ENCODE results near the gene RAP1GDS1.
A peak's percentile ranks its signal among the peaks of the same experiment; 100 is the strongest.
"Not testable (repeated sequence)": the region's sequence is repeated elsewhere in the genome, so short reads cannot be mapped to it uniquely, and the experiment has no call there.

Gene RAP1GDS1

GRCh38 chr4:98288671-98289070 is 27.5 kb downstream of the RAP1GDS1 start:
- not testable (repeated sequence) for DNase-seq (ENCODE audit: low read depth in 2 of 2)

GRCh38 chr4:98289375-98289774 is 28.2 kb downstream of the RAP1GDS1 start:
- DNase-seq (ENCODE audit: low read depth in 2 of 2), result no peak

GRCh38 chr4:98290511-98290910 is 29.3 kb downstream of the RAP1GDS1 start:
- DNase-seq (ENCODE audit: low read depth in 2 of 2), result no peak

GRCh38 chr4:98293104-98293887 is 32.1 kb downstream of the RAP1GDS1 start:
- peak in 1 of 2 donors; percentile 11 for DNase-seq (ENCODE audit: low read depth in 2 of 2)

- no peak for DNase-seq (ENCODE audit: low read depth in 2 of 2)
Measured at GRCh38 chr4:98298022-98298421, 36.8 kb downstream of the RAP1GDS1 start.

GRCh38 chr4:98300706-98301105 is 39.5 kb downstream of the RAP1GDS1 start:
- DNase-seq (ENCODE audit: low read depth in 2 of 2), result no peak

GRCh38 chr4:98305576-98305975 is 44.4 kb downstream of the RAP1GDS1 start:
- DNase-seq (ENCODE audit: low read depth in 2 of 2), result no peak

GRCh38 chr4:98310867-98311266 is 49.7 kb downstream of the RAP1GDS1 start:
- DNase-seq (ENCODE audit: low read depth in 2 of 2), result no peak

- DNase-seq (ENCODE audit: low read depth in 2 of 2), result no peak
Measured at GRCh38 chr4:98311656-98312055, 50.5 kb downstream of the RAP1GDS1 start.

GRCh38 chr4:98314791-98315565 is 53.8 kb downstream of the RAP1GDS1 start:
- DNase-seq (ENCODE audit: low read depth in 2 of 2), result no peak

- DNase-seq (ENCODE audit: low read depth in 2 of 2), result no peak
Measured at GRCh38 chr4:98318521-98318920, 57.3 kb downstream of the RAP1GDS1 start.

- DNase-seq (ENCODE audit: low read depth in 2 of 2), result no peak
Measured at GRCh38 chr4:98319021-98319420, 57.8 kb downstream of the RAP1GDS1 start.

- DNase-seq (ENCODE audit: low read depth in 2 of 2), result no peak
Measured at GRCh38 chr4:98326168-98326567, 65.0 kb downstream of the RAP1GDS1 start.

- no peak for DNase-seq (ENCODE audit: low read depth in 2 of 2)
Measured at GRCh38 chr4:98327694-98328093, 66.5 kb downstream of the RAP1GDS1 start.

GRCh38 chr4:98329879-98330640 is 68.9 kb downstream of the RAP1GDS1 start:
- not testable (repeated sequence) for DNase-seq (ENCODE audit: low read depth in 2 of 2)

GRCh38 chr4:98332017-98332416 is 70.8 kb downstream of the RAP1GDS1 start:
- DNase-seq (ENCODE audit: low read depth in 2 of 2), result no peak

- no peak for DNase-seq (ENCODE audit: low read depth in 2 of 2)
Measured at GRCh38 chr4:98334461-98334860, 73.3 kb downstream of the RAP1GDS1 start.

GRCh38 chr4:98338761-98339438 is 77.7 kb downstream of the RAP1GDS1 start:
- no peak for DNase-seq (ENCODE audit: low read depth in 2 of 2)

GRCh38 chr4:98341309-98341708 is 80.1 kb downstream of the RAP1GDS1 start:
- DNase-seq (ENCODE audit: low read depth in 2 of 2), result no peak

GRCh38 chr4:98343626-98344025 is 82.4 kb downstream of the RAP1GDS1 start:
- DNase-seq (ENCODE audit: low read depth in 2 of 2), result no peak

- no peak for DNase-seq (ENCODE audit: low read depth in 2 of 2)
Measured at GRCh38 chr4:98345838-98346237, 84.7 kb downstream of the RAP1GDS1 start.

- no peak for DNase-seq (ENCODE audit: low read depth in 2 of 2)
Measured at GRCh38 chr4:98352396-98352795, 91.2 kb downstream of the RAP1GDS1 start.
